HepG2 (cell line): ENCODE results near the gene WIPF3.

Experiments used
- MZF1 ChIP-seq: sonication (generic); formaldehyde crosslinking; IDR thresholded peaks from 2 replicates; pipeline ENCODE4 v1.8.1; 2023; ENCODE audit warnings: mild to moderate bottlenecking, missing genetic modification reagents, borderline replicate concordance
- SMAD1 ChIP-seq: sonication (generic); formaldehyde crosslinking; IDR thresholded peaks from 2 replicates; pipeline ENCODE4 v1.4.0; 2020; ENCODE audit warnings: missing genetic modification reagents, low read depth, mild to moderate bottlenecking, borderline replicate concordance
- TBL1XR1 ChIP-seq: fragments of 150-350 bp; IDR thresholded peaks from 2 replicates; pipeline ENCODE4 v1.6.1; 2014; ENCODE audit warnings: borderline replicate concordance, low read length; ENCODE audit not compliant: partially characterized antibody
- ZNF3 ChIP-seq: IDR thresholded peaks from 2 replicates; pipeline ENCODE4 v1.7.0; 2017; ENCODE audit warnings: inconsistent platforms
- ZNF362 ChIP-seq: sonication (generic); formaldehyde crosslinking; IDR thresholded peaks from 2 replicates; pipeline ENCODE4 v1.4.0; 2020; ENCODE audit warnings: missing genetic modification reagents, mild to moderate bottlenecking, borderline replicate concordance

GRCh38 chr7:29853072-29853471, 46.8 kb downstream of the WIPF3 start:
- TF ChIP-seq ZNF362 (no peak), SMAD1 (CRISPR knock-in tag) (no peak), TBL1XR1 (no peak), ZNF3 (CRISPR knock-in tag) (no peak), MZF1 (CRISPR knock-in tag) (no peak)
